ENCODE results near the gene YOD1.

Gene YOD1

GRCh38 chr1:207004931-207005830 is 45.8 kb downstream of the YOD1 start:
- peak; percentile 39 for DNase-seq

- no peak for DNase-seq
Observed at GRCh38 chr1:207003210-207003609, 47.8 kb downstream of the YOD1 start.

GRCh38 chr1:207002724-207003146 is 48.3 kb downstream of the YOD1 start:
- DNase-seq = no peak

- no peak for DNase-seq
Observed at GRCh38 chr1:207001492-207002245, 49.3 kb downstream of the YOD1 start.

GRCh38 chr1:207000651-207001291 is 50.2 kb downstream of the YOD1 start:
- DNase-seq = no peak

- DNase-seq = no peak
Observed at GRCh38 chr1:206998816-206999215, 52.2 kb downstream of the YOD1 start.
